B cell (primary cell): ENCODE measurements around the gene CUL9. TPM values are rescaled to one million over a fixed set of nuclear protein-coding genes. Genes with fewer than 3 reads are reported as not detected.

ENCODE experiments used
- ATAC-seq: fragments of 200-7000 bp; cut with Tn5 transposase; one replicate; pipeline ENCODE4 v1.10.0; 2021; ENCODE audit warnings: low read depth, mild to moderate bottlenecking, moderate number of reproducible peaks, moderate library complexity
- CTCF ChIA-PET: fragments of 350-600 bp; sonication (Branson Sonifier 250); formaldehyde crosslinking; loops from one replicate; lab custom pipeline; 2021; ENCODE audit warnings: antibody characterized with exemption, inconsistent platforms; lab: Charles Lee
- POLR2A ChIA-PET: fragments of 350-600 bp; sonication (Branson Sonifier 250); formaldehyde crosslinking; loops from one replicate; lab custom pipeline; 2021; ENCODE audit warnings: antibody characterized with exemption; lab: Charles Lee
- DNase-seq: peaks from one replicate; pipeline ENCODE4 v3.0.0; 2013
- H2AFZ ChIP-seq: 2 replicates; pipeline ENCODE4 v1.6.1; 2012; ENCODE audit warnings: mild to moderate bottlenecking, low read depth, low read length; ENCODE audit not compliant: insufficient read depth, poor library complexity, severe bottlenecking
- H3K27ac ChIP-seq, 2 donors: 1 replicate in 1 of 2; 2 replicates in 1 of 2; pipeline ENCODE4 v1.5.1; 2012 to 2013; ENCODE audit warnings: low read length in 2 of 2, mild to moderate bottlenecking in 2 of 2, moderate library complexity in 1 of 2
- H3K27me3 ChIP-seq, 4 experiments: fragments of 200-600 bp in 1 of 4; sonication (generic) in 1 of 4; replicated peaks in 1 of 4; 1 replicate in 2 of 4; 2 replicates in 2 of 4; pipeline versions ENCODE4 v1.6.1 to v1.7.0; 2013 to 2016; ENCODE audit warnings: low read length in 3 of 4, mild to moderate bottlenecking in 2 of 4, mixed read lengths in 1 of 4, moderate library complexity in 1 of 4; ENCODE audit not compliant: insufficient read depth in 4 of 4, control insufficient read depth in 3 of 4; ENCODE audit errors: control extremely low read depth in 1 of 4
- H3K36me3 ChIP-seq, 2 experiments: replicated peaks in 1 of 2; 1 replicate in 1 of 2; 2 replicates in 1 of 2; pipeline versions ENCODE4 v1.6.1 to v1.7.1; 2013; ENCODE audit warnings: low read length in 1 of 2; ENCODE audit not compliant: insufficient read depth in 2 of 2, control insufficient read depth in 1 of 2; ENCODE audit errors: control extremely low read depth in 1 of 2, extremely low read depth in 1 of 2
- H3K4me1 ChIP-seq, 2 donors: fragments of 200-600 bp in 1 of 2; sonication (generic) in 1 of 2; 1 replicate in 1 of 2; 2 replicates in 1 of 2; pipeline versions ENCODE4 v1.5.1 to v1.6.1; 2013 to 2017; ENCODE audit warnings: low read length in 2 of 2; ENCODE audit not compliant: control insufficient read depth in 2 of 2, insufficient read depth in 2 of 2
- H3K4me2 ChIP-seq: replicated peaks from 2 replicates; pipeline ENCODE3; 2012; ENCODE audit warnings: mild to moderate bottlenecking, low read depth, low read length; ENCODE audit not compliant: poor library complexity, severe bottlenecking
- H3K4me3 ChIP-seq, 5 experiments: fragments of 200-600 bp in 1 of 5; sonication (generic) in 1 of 5; 1 replicate in 3 of 5; 2 replicates in 2 of 5; pipeline versions ENCODE4 v1.5.1 to v1.7.0; 2011 to 2016; ENCODE audit warnings: low read length in 4 of 5, mild to moderate bottlenecking in 4 of 5, low read depth in 2 of 5, control low read depth in 1 of 5, moderate library complexity in 1 of 5; ENCODE audit not compliant: insufficient read depth in 1 of 5; ENCODE audit errors: control extremely low read depth in 1 of 5, extremely low read depth in 1 of 5
- H3K79me2 ChIP-seq: fragments of 200-600 bp; sonication (generic); one replicate; pipeline ENCODE4 v1.6.0; 2016; ENCODE audit warnings: low read length; ENCODE audit not compliant: control insufficient read depth, insufficient read depth
- H3K9ac ChIP-seq: fragments of 200-600 bp; sonication (generic); 2 replicates; pipeline ENCODE4 v1.6.1; 2017; ENCODE audit warnings: mild to moderate bottlenecking, low read length, moderate library complexity
- H3K9me3 ChIP-seq, 3 donors: one replicate each; pipeline versions ENCODE4 v1.6.1 to v1.7.1; 2013; ENCODE audit warnings: low read length in 2 of 3; ENCODE audit not compliant: control insufficient read depth in 2 of 3, insufficient read depth in 1 of 3; ENCODE audit errors: control extremely low read depth in 1 of 3
- H4K20me1 ChIP-seq: 2 replicates; pipeline ENCODE4 v1.6.0; 2012; ENCODE audit warnings: mild to moderate bottlenecking, low read length; ENCODE audit not compliant: insufficient read depth, control insufficient read depth, poor library complexity, severe bottlenecking
- H3K27ac Mint-ChIP-seq: one replicate; pipeline ENCODE4 v1.8.0; 2021; ENCODE audit warnings: mixed read lengths
- H3K27me3 Mint-ChIP-seq: one replicate; pipeline ENCODE4 v1.8.0; 2021; ENCODE audit warnings: mixed read lengths
- H3K4me1 Mint-ChIP-seq: one replicate; pipeline ENCODE4 v1.8.0; 2021; ENCODE audit warnings: mixed read lengths
- H3K4me3 Mint-ChIP-seq: one replicate; pipeline ENCODE4 v1.8.0; 2021; ENCODE audit warnings: mixed read lengths
- H3K9me3 Mint-ChIP-seq: one replicate; pipeline ENCODE4 v1.8.0; 2022; ENCODE audit warnings: mixed read lengths; ENCODE audit not compliant: insufficient read depth
- CTCF ChIP-seq: fragments of 200-600 bp; IDR thresholded peaks from one replicate; pipeline ENCODE4 v1.8.0; 2022; ENCODE audit warnings: antibody characterized with exemption, mild to moderate bottlenecking
- EZH2 ChIP-seq: IDR thresholded peaks from 2 replicates; pipeline ENCODE4 v1.6.1; 2012; ENCODE audit warnings: borderline replicate concordance, low read depth, mild to moderate bottlenecking, moderate library complexity, low read length; ENCODE audit not compliant: insufficient read depth, poor library complexity, severe bottlenecking
- WGBS: methylation state at CpG from one replicate; pipeline ENCODE4 v1.1.5; 2013; ENCODE audit warnings: missing lambda C conversion rate; ENCODE audit not compliant: insufficient coverage; 5-methylcytosine and 5-hydroxymethylcytosine counted together
- intact Hi-C: fragments of 100-400 bp; cut with micrococcal nuclease; formaldehyde crosslinking; loops from one replicate; pipeline ENCODE4 v1.10.0; 2022
- polyA plus RNA-seq: library from polyadenylated mRNA; depleted of rRNA; stranded (reverse); fragments of >200 nt; gene quantifications from 2 replicates; pipeline ENCODE4 v1.2.3, GENCODE V29; 2012
- total RNA-seq, 2 donors: library from RNA; stranded (reverse); fragments of 120-200 nt in 1 of 2; gene quantifications; 1 replicate in 1 of 2; 2 replicates in 1 of 2; pipeline versions ENCODE4 v1.2.3 to v1.2.4, GENCODE V29; 2013 to 2022

The CUL9 gene
- total and polyA plus RNA-seq, 2 donors (not counting 1 experiment from before 2014, with no cell fraction given): 98.0 to 110 TPM

GRCh38 chr6:43241446-43241845, 59.5 kb downstream of the CUL9 start:
- no peak for ATAC-seq
- Mint-ChIP-seq H3K4me1 (peaks cover 4% of the 10 kb centered on the region), H3K27ac (no peak overlapping the region), H3K9me3 (peaks cover 4% of the 10 kb centered on the region), H3K4me3 (no peak overlapping the region), H3K27me3 (peaks cover 36% of the 10 kb centered on the region)
- Histone ChIP-seq H2AFZ (no peak overlapping the region), H3K27me3 (peaks cover 0 to 67% (median 39%) of the 10 kb centered on the region in 4 experiments), H3K27ac (no peak overlapping the region), H4K20me1 (no peaks in the 10 kb centered on the region), H3K4me1 (peaks cover 2 to 12% of the 10 kb centered on the region in 2 donors), H3K4me2 (no peak overlapping the region), H3K4me3 (no peak overlapping the region), H3K79me2 (no peaks in the 10 kb centered on the region), H3K9ac (no peak overlapping the region), H3K9me3 (peaks cover 0 to 11% (median 2%) of the 10 kb centered on the region in 3 donors), H3K36me3 (no peaks in the 10 kb centered on the region)
- DNase-seq: no peak
- TF ChIP-seq EZH2 (no peak), CTCF (no peak)
- intact Hi-C loops: no loop called here
- ChIA-PET POLR2A (interaction anchor here (0.6 kb wide), 1 partner anchor 215 kb away, joined by 4 read pairs; no protein-coding TSS in a partner anchor), CTCF (interaction anchor here (1.1 kb wide), 1 partner anchor 12 kb away, joined by 3 read pairs; the partner anchor contains the start of gene DNPH1)
- WGBS: 54% methylated on average over 2 of the region's 2 CpGs

- Histone ChIP-seq H3K4me3 (no peak within 1 kb of the TSS), H3K9ac (no peak within 1 kb of the TSS), H3K4me1 (peaks cover 19 to 21% of the 10 kb centered on the region in 2 donors), H4K20me1 (no peaks in the 10 kb centered on the region), H3K4me2 (peak within 1 kb of the TSS; percentile 34), H3K27me3 (peaks cover 0 to 66% (median 37%) of the 10 kb centered on the region in 4 experiments), H3K36me3 (no peaks in the 10 kb centered on the region), H3K79me2 (no peaks in the 10 kb centered on the region), H3K27ac (no peak within 1 kb of the TSS), H2AFZ (no peak within 1 kb of the TSS), H3K9me3 (peaks cover 0 to 11% (median 2%) of the 10 kb centered on the region in 3 donors)
- H3K4me1 Mint-ChIP-seq: peaks cover 16% of the 10 kb centered on the region
- 13% methylated on average over 47 of the region's 47 CpGs for WGBS
- peaks cover 36% of the 10 kb centered on the region for H3K27me3 Mint-ChIP-seq
- POLR2A ChIA-PET: no interaction called here
- no peak for ATAC-seq
- no peak within 1 kb of the TSS for H3K4me3 Mint-ChIP-seq
- H3K27ac Mint-ChIP-seq: no peak within 1 kb of the TSS
- peaks cover 4% of the 10 kb centered on the region for H3K9me3 Mint-ChIP-seq
- CTCF ChIA-PET: interaction anchor here (1.1 kb wide), 1 partner anchor 13 kb away, joined by 3 read pairs; no protein-coding TSS in a partner anchor
- DNase-seq: peak; percentile 55
- intact Hi-C loops: no loop called here
- TF ChIP-seq EZH2 (peak; percentile 31), CTCF (no peak)
Observed at GRCh38 chr6:43242908-43243663, 61.1 kb downstream of the CUL9 start, which contains the start of gene TTBK1. Gene TTBK1, plus strand, starts transcription at chr6:43243481. Its CDS starts 3,180 bp downstream, at chr6:43246661.
